ENCODE results near the gene DKK3.

The DKK3 gene

GRCh38 chr11:11942668-11943067 lies 65.8 kb downstream of the DKK3 start:
- no peak for ATAC-seq
- TF ChIP-seq TSHZ2 (CRISPR knock-in tag; IDR thresholded peaks at IDR 0.05) (no peak), OSR1 (CRISPR knock-in tag; IDR thresholded peaks at IDR 0.05) (no peak), ZC3H10 (CRISPR knock-in tag; IDR thresholded peaks at IDR 0.05) (no peak), CREB5 (CRISPR knock-in tag; IDR thresholded peaks at IDR 0.05; ENCODE audit: low read depth) (no peak), TOX (CRISPR knock-in tag; IDR thresholded peaks at IDR 0.05; ENCODE audit: borderline replicate concordance) (no peak), ESRRG (CRISPR knock-in tag; IDR thresholded peaks at IDR 0.05) (no peak), GLIS3 (CRISPR knock-in tag; IDR thresholded peaks at IDR 0.05) (no peak), ZFP3 (CRISPR knock-in tag; IDR thresholded peaks at IDR 0.05) (no peak), ZNF565 (CRISPR knock-in tag; conservative IDR thresholded peaks at IDR 0.05; ENCODE audit: low read depth) (no peak), CSRNP3 (CRISPR knock-in tag; IDR thresholded peaks at IDR 0.05) (no peak), RARB (CRISPR knock-in tag; IDR thresholded peaks at IDR 0.05) (no peak)

GRCh38 chr11:11940551-11940950 lies 67.9 kb downstream of the DKK3 start:
- no peak for ATAC-seq
- TF ChIP-seq ARNTL (CRISPR knock-in tag; IDR thresholded peaks at IDR 0.05; ENCODE audit: borderline replicate concordance, low read depth) (no peak), TCF4 (CRISPR knock-in tag; IDR thresholded peaks at IDR 0.05; ENCODE audit: borderline replicate concordance) (no peak), ZFP3 (CRISPR knock-in tag; IDR thresholded peaks at IDR 0.05) (no peak), POU6F1 (CRISPR knock-in tag; IDR thresholded peaks at IDR 0.05; ENCODE audit: borderline replicate concordance, low read depth) (no peak), PPARA (CRISPR knock-in tag; IDR thresholded peaks at IDR 0.05; ENCODE audit: borderline replicate concordance) (no peak), ZNF565 (CRISPR knock-in tag; conservative IDR thresholded peaks at IDR 0.05; ENCODE audit: low read depth) (no peak), CSRNP3 (CRISPR knock-in tag; IDR thresholded peaks at IDR 0.05) (no peak)

- ATAC-seq, result no peak
- TF ChIP-seq ZNF70 (CRISPR knock-in tag; IDR thresholded peaks at IDR 0.05), result no peak
- no peak for TF ChIP-seq TCF4 (CRISPR knock-in tag; IDR thresholded peaks at IDR 0.05; ENCODE audit: borderline replicate concordance)
- TF ChIP-seq ZFP30 (CRISPR knock-in tag; IDR thresholded peaks at IDR 0.05), result no peak
- no peak for TF ChIP-seq CSDC2 (CRISPR knock-in tag; IDR thresholded peaks at IDR 0.05)
- no peak for TF ChIP-seq GLIS3 (CRISPR knock-in tag; IDR thresholded peaks at IDR 0.05)
- no peak for TF ChIP-seq OSR1 (CRISPR knock-in tag; IDR thresholded peaks at IDR 0.05)
- TF ChIP-seq PATZ1 (CRISPR knock-in tag; IDR thresholded peaks at IDR 0.05; ENCODE audit: borderline replicate concordance), result no peak
- no peak for TF ChIP-seq SNAI2 (CRISPR knock-in tag; IDR thresholded peaks at IDR 0.05)
Observed at GRCh38 chr11:11937957-11938356, 70.5 kb downstream of the DKK3 start.

Measured in SK-N-SH treated with all-trans-retinoic acid at 6 μM for 48 hours (cell line).